HCT116 (cell line): Measurements from ENCODE around the gene CD58. TPM values are rescaled to one million over a fixed set of nuclear protein-coding genes. Genes with fewer than 3 reads are reported as not detected.

Experiments
- ATAC-seq: fragments of 200-7000 bp; cut with Tn5 transposase; 2 replicates; pipeline ENCODE4 v1.9.1; 2020; ENCODE audit warnings: mild to moderate bottlenecking, moderate library complexity
- BruUV-seq: library from RNA; stranded (reverse); fragments of 400-500 nt; replicated peaks from 2 replicates; lab custom pipeline; 2021; lab: Mats Ljungman, UMichigan
- CTCF ChIA-PET: fragments of 300-600 bp; sonication (Branson Sonifier 250); formaldehyde crosslinking; loops from one replicate; lab custom pipeline; 2021; ENCODE audit warnings: antibody characterized with exemption; lab: Charles Lee
- POLR2A ChIA-PET: fragments of 300-600, 350-600 bp; sonication (Branson Sonifier 250); formaldehyde crosslinking; loops from one replicate; lab custom pipeline; 2021; ENCODE audit warnings: antibody characterized with exemption; lab: Charles Lee
- RAD21 ChIA-PET, 2 experiments: fragments of 300-600 bp; sonication (Branson Sonifier 250); formaldehyde crosslinking; loops; one replicate each; lab custom pipeline; 2023; ENCODE audit warnings: low total read pairs in 2 of 2; ENCODE audit not compliant: uncharacterized antibody in 2 of 2, unreplicated experiment in 2 of 2, low non-redundant PET in 1 of 2; lab: Charles Lee
- DNase-seq: peaks from one replicate; pipeline ENCODE4 v3.0.0-alpha.2; 2010; ENCODE audit warnings: low read depth, low spot score
- H2AFZ ChIP-seq: fragments of 200-600 bp; shearing (Covaris generic), sonication (generic); 2 replicates; pipeline ENCODE4 v1.6.1; 2017; ENCODE audit warnings: low read depth, mixed run types, mixed read lengths, antibody characterized with exemption, low read length; ENCODE audit not compliant: poor library complexity, severe bottlenecking
- H3K27ac ChIP-seq: 2 replicates; pipeline ENCODE4 v1.5.1; 2012; ENCODE audit warnings: low read depth, low read length
- H3K27me3 ChIP-seq: fragments of 200-600 bp; sonication (generic); 2 replicates; pipeline ENCODE4 v1.6.1; 2016; ENCODE audit warnings: mixed run types, low read length, mixed read lengths; ENCODE audit not compliant: insufficient read depth
- H3K36me3 ChIP-seq, 2 experiments: fragments of 200-500 bp in 1 of 2; fragments of 200-600 bp in 1 of 2; sonication (Bioruptor generic) in 1 of 2; sonication (generic) in 1 of 2; 2 replicates each; pipeline versions ENCODE4 v1.5.1 to v1.6.1; 2014 to 2016; ENCODE audit warnings: low read length in 2 of 2, inconsistent platforms in 1 of 2, mixed read lengths in 1 of 2, mixed run types in 1 of 2; ENCODE audit not compliant: insufficient read depth in 2 of 2, control insufficient read depth in 1 of 2
- H3K4me1 ChIP-seq, 2 experiments: fragments of 200-600 bp in 1 of 2; sonication (generic) in 1 of 2; 2 replicates each; pipeline versions ENCODE4 v1.5.1 to v1.6.1; 2012 to 2017; ENCODE audit warnings: low read length in 2 of 2, inconsistent platforms in 1 of 2, mild to moderate bottlenecking in 1 of 2, mixed read lengths in 1 of 2, mixed run types in 1 of 2, moderate library complexity in 1 of 2; ENCODE audit not compliant: insufficient read depth in 2 of 2, control insufficient read depth in 1 of 2
- H3K4me2 ChIP-seq: fragments of 200-600 bp; sonication (generic); 2 replicates; pipeline ENCODE4 v1.6.1; 2017; ENCODE audit warnings: mixed run types, low read length, mixed read lengths
- H3K4me3 ChIP-seq, 2 experiments: fragments of 200-600 bp in 1 of 2; sonication (generic) in 1 of 2; replicated peaks in 1 of 2; 2 replicates each; pipeline ENCODE4 v1.5.1; 2011 to 2016; ENCODE audit warnings: low read length in 2 of 2, control low read depth in 1 of 2, low read depth in 1 of 2, mild to moderate bottlenecking in 1 of 2, mixed read lengths in 1 of 2, mixed run types in 1 of 2
- H3K79me2 ChIP-seq: fragments of 200-600 bp; sonication (generic); 2 replicates; pipeline ENCODE4 v1.6.1; 2017; ENCODE audit warnings: mild to moderate bottlenecking, mixed run types, low read length, moderate library complexity, mixed read lengths; ENCODE audit not compliant: insufficient read depth
- H3K9ac ChIP-seq: fragments of 200-600 bp; sonication (generic); 2 replicates; pipeline ENCODE4 v1.6.1; 2016; ENCODE audit warnings: low read length, mixed read lengths
- H3K9me2 ChIP-seq: fragments of 200-600 bp; sonication (generic), shearing (Covaris generic); 2 replicates; pipeline ENCODE4 v1.6.1; 2017; ENCODE audit warnings: mixed run types, mild to moderate bottlenecking, moderate library complexity; ENCODE audit not compliant: insufficient read depth
- H3K9me3 ChIP-seq, 2 experiments: fragments of 200-500 bp in 1 of 2; fragments of 200-600 bp in 1 of 2; sonication (Bioruptor generic) in 1 of 2; sonication (generic) in 1 of 2; 2 replicates each; pipeline ENCODE4 v1.6.1; 2014 to 2017; ENCODE audit warnings: low read length in 2 of 2, mixed read lengths in 2 of 2, inconsistent platforms in 1 of 2, low read depth in 1 of 2, mild to moderate bottlenecking in 1 of 2, mixed run types in 1 of 2, moderate library complexity in 1 of 2; ENCODE audit not compliant: control insufficient read depth in 1 of 2, insufficient read depth in 1 of 2
- H4K20me1 ChIP-seq: fragments of 200-600 bp; sonication (generic), shearing (Covaris generic); 2 replicates; pipeline ENCODE4 v1.6.1; 2017; ENCODE audit warnings: mixed run types, mild to moderate bottlenecking, moderate library complexity; ENCODE audit not compliant: insufficient read depth
- CBX3 ChIP-seq: IDR thresholded peaks from 2 replicates; pipeline ENCODE4 v1.6.1; 2012; ENCODE audit warnings: low read depth
- ELF1 ChIP-seq: IDR thresholded peaks from 2 replicates; pipeline ENCODE4 v1.6.1; 2012; ENCODE audit warnings: low read depth, borderline replicate concordance
- EZH2 ChIP-seq: fragments of 200-600 bp; sonication (generic); IDR thresholded peaks from 2 replicates; pipeline ENCODE4 v1.6.1; 2017; ENCODE audit warnings: antibody characterized with exemption, mixed run types
- JUND ChIP-seq: IDR thresholded peaks from 2 replicates; pipeline ENCODE4 v1.6.1; 2012
- POLR2A ChIP-seq: IDR thresholded peaks from 2 replicates; pipeline ENCODE4 v1.7.0; 2011; ENCODE audit warnings: borderline replicate concordance; ENCODE audit not compliant: insufficient read depth, insufficient read length; ENCODE audit errors: extremely low read depth
- POLR2AphosphoS5 ChIP-seq: IDR thresholded peaks from 2 replicates; pipeline ENCODE4 v1.6.1; 2011; ENCODE audit warnings: mild to moderate bottlenecking, low read depth, low read length, moderate library complexity
- RAD21 ChIP-seq: IDR thresholded peaks from 2 replicates; pipeline ENCODE4 v1.6.1; 2012; ENCODE audit warnings: low read depth, mild to moderate bottlenecking
- TCF7L2 ChIP-seq: IDR thresholded peaks from 2 replicates; pipeline ENCODE4 v1.7.0; 2011; ENCODE audit warnings: borderline replicate concordance, inconsistent platforms; ENCODE audit not compliant: insufficient read depth, insufficient read length; ENCODE audit errors: extremely low read depth
- YY1 ChIP-seq: IDR thresholded peaks from 2 replicates; pipeline ENCODE4 v1.6.1; 2011; ENCODE audit warnings: low read length, low read depth, moderate library complexity, mild to moderate bottlenecking; ENCODE audit not compliant: insufficient replicate concordance; ENCODE audit errors: extremely low read depth
- ZFX ChIP-seq: fragments of 450-650 bp; IDR thresholded peaks from 2 replicates; pipeline ENCODE4 v1.6.1; 2017
- ZNF274 ChIP-seq: fragments of 200-500 bp; sonication (Bioruptor generic); IDR thresholded peaks from 2 replicates; pipeline ENCODE4 v1.6.1; 2014; ENCODE audit warnings: mild to moderate bottlenecking, low read depth, low read length, inconsistent platforms
- intact Hi-C: fragments of 100-400 bp; cut with micrococcal nuclease; formaldehyde crosslinking; loops from 2 replicates; pipeline ENCODE4 v1.10.0; 2022
- total RNA-seq: library from RNA; stranded (reverse); gene quantifications from one replicate; pipeline ENCODE4 v1.2.1, GENCODE V29; 2021; ENCODE audit not compliant: unreplicated experiment
- TF ChIP-seq, protein P1 (sequence below): IDR thresholded peaks from 2 replicates; pipeline ENCODE4 v1.6.1; 2011; ENCODE audit warnings: mild to moderate bottlenecking, low read length, moderate library complexity; ENCODE audit not compliant: insufficient replicate concordance; ENCODE audit errors: extremely low read depth
- TF ChIP-seq, protein P2 (sequence below): IDR thresholded peaks from 2 replicates; pipeline ENCODE4 v1.6.1; 2012; ENCODE audit warnings: low read depth
- TF ChIP-seq, protein P3 (sequence below): IDR thresholded peaks from 2 replicates; pipeline ENCODE4 v1.6.1; 2012
- TF ChIP-seq, protein P4 (sequence below), 3 experiments: fragments of 200-600 bp in 1 of 3; sonication (generic) in 1 of 3; IDR thresholded peaks in 2 of 3; conservative IDR thresholded peaks in 1 of 3; 2 replicates each; pipeline ENCODE4 v1.5.1; 2012 to 2017; ENCODE audit warnings: low read depth in 2 of 3, low read length in 2 of 3, antibody characterized with exemption in 1 of 3, borderline replicate concordance in 1 of 3, control low read depth in 1 of 3, mild to moderate bottlenecking in 1 of 3, mixed read lengths in 1 of 3, mixed run types in 1 of 3, moderate library complexity in 1 of 3; ENCODE audit not compliant: insufficient read depth in 1 of 3

The CD58 gene
- total RNA-seq, 1 experiment from 2014 or later, result 18.0 TPM

DNA sequence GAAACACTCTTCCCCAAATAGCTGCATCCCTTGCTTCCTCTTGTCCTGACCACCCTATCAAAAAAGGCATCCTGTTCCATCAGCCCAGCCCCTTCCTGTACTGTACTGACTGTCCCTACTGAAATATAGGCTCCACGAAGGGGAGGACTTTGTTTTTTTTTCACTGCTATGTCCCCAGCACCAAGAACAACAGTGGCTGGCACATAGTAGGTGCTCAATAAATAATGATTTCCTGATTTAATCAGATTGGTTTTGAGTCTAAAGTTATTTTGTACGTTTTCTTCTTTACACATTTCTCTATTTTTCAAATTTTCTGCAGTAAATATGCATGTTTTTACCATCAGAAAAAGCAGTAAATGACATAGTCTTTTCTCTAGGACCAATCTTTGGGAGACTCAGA lies 73.9 kb downstream of the CD58 start:
- H3K4me3 ChIP-seq, result no peak overlapping the region
- no peaks in the 10 kb centered on the region for H3K27me3 ChIP-seq
- BruUV-seq, result no TSS peak
- H3K36me3 ChIP-seq, result no peaks in the 10 kb centered on the region
- ChIA-PET CTCF (interaction anchor here (7.0 to 10.7 kb wide), 2 partner anchors 11 to 357 kb away, joined by 84 to 251 read pairs; no protein-coding TSS in a partner anchor), POLR2A (interaction anchor here (3.6 kb wide), 1 partner anchor 358 kb away, joined by 25 read pairs; no protein-coding TSS in a partner anchor), RAD21 (interaction anchor here in 1 of 2 experiments (1.1 to 4.3 kb wide), 2 partner anchors 12 to 358 kb away, joined by 3 to 53 read pairs; no protein-coding TSS in a partner anchor)
- DNase-seq (no peak), ATAC-seq (no peak)
- no peaks in the 10 kb centered on the region for H3K79me2 ChIP-seq
- H4K20me1 ChIP-seq, result no peaks in the 10 kb centered on the region
- no peaks in the 10 kb centered on the region for H3K9me3 ChIP-seq
- TF ChIP-seq ELF1 (no peak), CBX3 (no peak), ZNF274 (no peak), TCF7L2 (no peak), RAD21 (no peak), POLR2AphosphoS5 (no peak), POLR2A (no peak), ZFX (no peak), YY1 (no peak), EZH2 (no peak), JUND (no peak)
- TF ChIP-seq, protein P1, sequence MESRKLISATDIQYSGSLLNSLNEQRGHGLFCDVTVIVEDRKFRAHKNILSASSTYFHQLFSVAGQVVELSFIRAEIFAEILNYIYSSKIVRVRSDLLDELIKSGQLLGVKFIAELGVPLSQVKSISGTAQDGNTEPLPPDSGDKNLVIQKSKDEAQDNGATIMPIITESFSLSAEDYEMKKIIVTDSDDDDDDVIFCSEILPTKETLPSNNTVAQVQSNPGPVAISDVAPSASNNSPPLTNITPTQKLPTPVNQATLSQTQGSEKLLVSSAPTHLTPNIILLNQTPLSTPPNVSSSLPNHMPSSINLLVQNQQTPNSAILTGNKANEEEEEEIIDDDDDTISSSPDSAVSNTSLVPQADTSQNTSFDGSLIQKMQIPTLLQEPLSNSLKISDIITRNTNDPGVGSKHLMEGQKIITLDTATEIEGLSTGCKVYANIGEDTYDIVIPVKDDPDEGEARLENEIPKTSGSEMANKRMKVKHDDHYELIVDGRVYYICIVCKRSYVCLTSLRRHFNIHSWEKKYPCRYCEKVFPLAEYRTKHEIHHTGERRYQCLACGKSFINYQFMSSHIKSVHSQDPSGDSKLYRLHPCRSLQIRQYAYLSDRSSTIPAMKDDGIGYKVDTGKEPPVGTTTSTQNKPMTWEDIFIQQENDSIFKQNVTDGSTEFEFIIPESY, result no peak
- TF ChIP-seq, protein P2, sequence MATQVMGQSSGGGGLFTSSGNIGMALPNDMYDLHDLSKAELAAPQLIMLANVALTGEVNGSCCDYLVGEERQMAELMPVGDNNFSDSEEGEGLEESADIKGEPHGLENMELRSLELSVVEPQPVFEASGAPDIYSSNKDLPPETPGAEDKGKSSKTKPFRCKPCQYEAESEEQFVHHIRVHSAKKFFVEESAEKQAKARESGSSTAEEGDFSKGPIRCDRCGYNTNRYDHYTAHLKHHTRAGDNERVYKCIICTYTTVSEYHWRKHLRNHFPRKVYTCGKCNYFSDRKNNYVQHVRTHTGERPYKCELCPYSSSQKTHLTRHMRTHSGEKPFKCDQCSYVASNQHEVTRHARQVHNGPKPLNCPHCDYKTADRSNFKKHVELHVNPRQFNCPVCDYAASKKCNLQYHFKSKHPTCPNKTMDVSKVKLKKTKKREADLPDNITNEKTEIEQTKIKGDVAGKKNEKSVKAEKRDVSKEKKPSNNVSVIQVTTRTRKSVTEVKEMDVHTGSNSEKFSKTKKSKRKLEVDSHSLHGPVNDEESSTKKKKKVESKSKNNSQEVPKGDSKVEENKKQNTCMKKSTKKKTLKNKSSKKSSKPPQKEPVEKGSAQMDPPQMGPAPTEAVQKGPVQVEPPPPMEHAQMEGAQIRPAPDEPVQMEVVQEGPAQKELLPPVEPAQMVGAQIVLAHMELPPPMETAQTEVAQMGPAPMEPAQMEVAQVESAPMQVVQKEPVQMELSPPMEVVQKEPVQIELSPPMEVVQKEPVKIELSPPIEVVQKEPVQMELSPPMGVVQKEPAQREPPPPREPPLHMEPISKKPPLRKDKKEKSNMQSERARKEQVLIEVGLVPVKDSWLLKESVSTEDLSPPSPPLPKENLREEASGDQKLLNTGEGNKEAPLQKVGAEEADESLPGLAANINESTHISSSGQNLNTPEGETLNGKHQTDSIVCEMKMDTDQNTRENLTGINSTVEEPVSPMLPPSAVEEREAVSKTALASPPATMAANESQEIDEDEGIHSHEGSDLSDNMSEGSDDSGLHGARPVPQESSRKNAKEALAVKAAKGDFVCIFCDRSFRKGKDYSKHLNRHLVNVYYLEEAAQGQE, result no peak
- TF ChIP-seq, protein P3, sequence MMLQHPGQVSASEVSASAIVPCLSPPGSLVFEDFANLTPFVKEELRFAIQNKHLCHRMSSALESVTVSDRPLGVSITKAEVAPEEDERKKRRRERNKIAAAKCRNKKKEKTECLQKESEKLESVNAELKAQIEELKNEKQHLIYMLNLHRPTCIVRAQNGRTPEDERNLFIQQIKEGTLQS, result no peak
- TF ChIP-seq, protein P4, sequence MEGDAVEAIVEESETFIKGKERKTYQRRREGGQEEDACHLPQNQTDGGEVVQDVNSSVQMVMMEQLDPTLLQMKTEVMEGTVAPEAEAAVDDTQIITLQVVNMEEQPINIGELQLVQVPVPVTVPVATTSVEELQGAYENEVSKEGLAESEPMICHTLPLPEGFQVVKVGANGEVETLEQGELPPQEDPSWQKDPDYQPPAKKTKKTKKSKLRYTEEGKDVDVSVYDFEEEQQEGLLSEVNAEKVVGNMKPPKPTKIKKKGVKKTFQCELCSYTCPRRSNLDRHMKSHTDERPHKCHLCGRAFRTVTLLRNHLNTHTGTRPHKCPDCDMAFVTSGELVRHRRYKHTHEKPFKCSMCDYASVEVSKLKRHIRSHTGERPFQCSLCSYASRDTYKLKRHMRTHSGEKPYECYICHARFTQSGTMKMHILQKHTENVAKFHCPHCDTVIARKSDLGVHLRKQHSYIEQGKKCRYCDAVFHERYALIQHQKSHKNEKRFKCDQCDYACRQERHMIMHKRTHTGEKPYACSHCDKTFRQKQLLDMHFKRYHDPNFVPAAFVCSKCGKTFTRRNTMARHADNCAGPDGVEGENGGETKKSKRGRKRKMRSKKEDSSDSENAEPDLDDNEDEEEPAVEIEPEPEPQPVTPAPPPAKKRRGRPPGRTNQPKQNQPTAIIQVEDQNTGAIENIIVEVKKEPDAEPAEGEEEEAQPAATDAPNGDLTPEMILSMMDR (IDR thresholded peaks at IDR 0.05 in 2 of 3, conservative IDR thresholded peaks at IDR 0.05 in 1 of 3; ENCODE audit: borderline replicate concordance in 1 of 3, insufficient read depth in 1 of 3, low read depth in 2 of 3, low read length in 2 of 3), result no peak
- intact Hi-C loops, result no loop called here
- no peak overlapping the region for H2AFZ ChIP-seq
- H3K4me2 ChIP-seq, result no peak overlapping the region
- H3K27ac ChIP-seq, result no peak overlapping the region
- H3K9me2 ChIP-seq, result no peaks in the 10 kb centered on the region
- H3K9ac ChIP-seq, result no peak overlapping the region
- peaks cover 3 to 9% of the 10 kb centered on the region in 2 experiments; a peak in 3 of 4 replicates for H3K4me1 ChIP-seq
